ENCODE measurements around the gene HOXD9. TPM values are rescaled to one million over a fixed set of nuclear protein-coding genes. Genes with fewer than 3 reads are reported as not detected.

Gene HOXD9
- total and polyA plus RNA-seq, 2 of the 8 experiments (the other 6 are each of a cell fraction or from before 2014, with no cell fraction given) = not detected

DNA sequence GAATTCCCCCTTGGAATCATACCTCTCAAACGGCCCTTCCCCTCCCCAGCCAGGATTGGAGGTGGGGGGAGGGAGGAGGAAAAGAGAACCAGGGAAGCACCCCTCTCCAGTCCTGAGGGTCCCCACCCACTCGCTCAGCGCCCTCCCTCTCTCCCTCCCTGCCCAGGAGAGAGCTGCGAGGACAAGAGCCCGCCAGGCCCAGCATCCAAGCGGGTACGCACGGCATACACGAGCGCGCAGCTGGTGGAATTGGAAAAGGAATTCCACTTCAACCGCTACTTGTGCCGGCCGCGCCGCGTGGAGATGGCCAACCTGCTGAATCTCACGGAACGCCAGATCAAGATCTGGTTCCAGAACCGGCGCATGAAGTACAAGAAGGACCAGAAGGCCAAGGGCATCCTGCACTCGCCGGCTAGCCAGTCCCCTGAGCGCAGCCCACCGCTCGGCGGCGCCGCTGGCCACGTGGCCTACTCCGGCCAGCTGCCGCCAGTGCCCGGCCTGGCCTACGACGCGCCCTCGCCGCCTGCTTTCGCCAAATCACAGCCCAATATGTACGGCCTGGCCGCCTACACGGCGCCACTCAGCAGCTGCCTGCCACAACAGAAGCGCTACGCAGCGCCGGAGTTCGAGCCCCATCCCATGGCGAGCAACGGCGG, 49.0 kb downstream of the HOXD9 start (continued):
- TF ChIP-seq, protein P1, sequence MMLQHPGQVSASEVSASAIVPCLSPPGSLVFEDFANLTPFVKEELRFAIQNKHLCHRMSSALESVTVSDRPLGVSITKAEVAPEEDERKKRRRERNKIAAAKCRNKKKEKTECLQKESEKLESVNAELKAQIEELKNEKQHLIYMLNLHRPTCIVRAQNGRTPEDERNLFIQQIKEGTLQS (IDR thresholded peaks at IDR 0.05; ENCODE audit: insufficient read depth, low read depth, low read length) = no peak
- no peak for TF ChIP-seq SP2 (IDR thresholded peaks at IDR 0.05; ENCODE audit: low read length)
- no peak for TF ChIP-seq POLR2A (IDR thresholded peaks at IDR 0.05; ENCODE audit: control extremely low read depth in 1 of 2, low read depth in 2 of 2, low read length in 2 of 2)
- 0 out of 4 replicates have a peak, but pooled peaks of 1 of the 2 experiments have one; percentile 43 for TF ChIP-seq SIN3A (conservative IDR thresholded peaks at IDR 0.05 in 1 of 2, IDR thresholded peaks at IDR 0.05 in 1 of 2; ENCODE audit: low read depth in 1 of 2, low read length in 2 of 2)
- TF ChIP-seq, protein P2, sequence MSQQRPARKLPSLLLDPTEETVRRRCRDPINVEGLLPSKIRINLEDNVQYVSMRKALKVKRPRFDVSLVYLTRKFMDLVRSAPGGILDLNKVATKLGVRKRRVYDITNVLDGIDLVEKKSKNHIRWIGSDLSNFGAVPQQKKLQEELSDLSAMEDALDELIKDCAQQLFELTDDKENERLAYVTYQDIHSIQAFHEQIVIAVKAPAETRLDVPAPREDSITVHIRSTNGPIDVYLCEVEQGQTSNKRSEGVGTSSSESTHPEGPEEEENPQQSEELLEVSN (IDR thresholded peaks at IDR 0.05) = peak; percentile 96
- TF ChIP-seq TAF7 (optimal IDR thresholded peaks at IDR 0.05; ENCODE audit: borderline replicate concordance, low read depth, low read length) = no peak
- TF ChIP-seq, protein P3, sequence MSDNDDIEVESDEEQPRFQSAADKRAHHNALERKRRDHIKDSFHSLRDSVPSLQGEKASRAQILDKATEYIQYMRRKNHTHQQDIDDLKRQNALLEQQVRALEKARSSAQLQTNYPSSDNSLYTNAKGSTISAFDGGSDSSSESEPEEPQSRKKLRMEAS (IDR thresholded peaks at IDR 0.05) = peak; percentile 98
- peak; percentile 98 for TF ChIP-seq CTBP2 (IDR thresholded peaks at IDR 0.05; ENCODE audit: borderline replicate concordance, insufficient read depth, insufficient read length, low read length)
- no peak for TF ChIP-seq GABPA (IDR thresholded peaks at IDR 0.05; ENCODE audit: borderline replicate concordance, insufficient read depth, low read length)
- peak; percentile 58; the same call in 1 of the 2 replicates for TF ChIP-seq YY1 (IDR thresholded peaks at IDR 0.05; ENCODE audit: low read depth, low read length)
- no peak for TF ChIP-seq HDAC2 (IDR thresholded peaks at IDR 0.05; ENCODE audit: borderline replicate concordance in 1 of 2, low read depth in 2 of 2, low read length in 2 of 2)
- TF ChIP-seq JUN (IDR thresholded peaks at IDR 0.05; ENCODE audit: low read depth, low read length) = no peak
- TF ChIP-seq SIX5 (IDR thresholded peaks at IDR 0.05; ENCODE audit: low read depth, low read length) = no peak
- TF ChIP-seq SIRT6 (IDR thresholded peaks at IDR 0.05; ENCODE audit: low read length) = no peak
- TF ChIP-seq RNF2 (IDR thresholded peaks at IDR 0.05; ENCODE audit: borderline replicate concordance, low read depth, low read length, missing control alignments, poor library complexity, severe bottlenecking) = no peak
- TF ChIP-seq EP300 (IDR thresholded peaks at IDR 0.05; ENCODE audit: borderline replicate concordance in 1 of 2, low read depth in 2 of 2, low read length in 2 of 2) = no peak
- peak; percentile 92 for TF ChIP-seq EGR1 (IDR thresholded peaks at IDR 0.05; ENCODE audit: borderline replicate concordance, low read depth, low read length)
- TF ChIP-seq RBBP5 (IDR thresholded peaks at IDR 0.05; ENCODE audit: borderline replicate concordance, low read depth, low read length) = no peak; the same call in 1 of the 2 replicates
- no peak for TF ChIP-seq TAF1 (IDR thresholded peaks at IDR 0.05; ENCODE audit: low read depth, low read length)
- no peak for TF ChIP-seq ZNF274 (IDR thresholded peaks at IDR 0.05; ENCODE audit: borderline replicate concordance, extremely low read depth, low read length)
- TF ChIP-seq KDM4A (IDR thresholded peaks at IDR 0.05; ENCODE audit: low read depth, low read length, severe bottlenecking) = peak; percentile 90
- TF ChIP-seq SRF (IDR thresholded peaks at IDR 0.05; ENCODE audit: low read depth, low read length) = no peak
